Liver (tissue), 3 donors: ENCODE data around the gene MSH5.

ENCODE experiments used
- CTCF ChIP-seq: fragments of 150-350 bp; IDR thresholded peaks from 2 replicates; pipeline ENCODE4 v1.5.1; 2017; ENCODE audit warnings: improper control_type of control experiment, low read depth, low read length; ENCODE audit not compliant: missing input control
- FOXA1 ChIP-seq: IDR thresholded peaks from 2 replicates; pipeline ENCODE4 v1.6.1; 2016; ENCODE audit warnings: antibody characterized with exemption
- GABPA ChIP-seq, 2 donors: IDR thresholded peaks in 1 of 2; conservative IDR thresholded peaks in 1 of 2; 2 replicates each; pipeline ENCODE4 v1.6.1; 2016; ENCODE audit warnings: antibody characterized with exemption in 2 of 2, mild to moderate bottlenecking in 1 of 2, moderate library complexity in 1 of 2
- RAD21 ChIP-seq, 2 donors: IDR thresholded peaks; 2 replicates each; pipeline ENCODE4 v1.6.1; 2016; ENCODE audit warnings: antibody characterized with exemption in 2 of 2, mild to moderate bottlenecking in 2 of 2
- REST ChIP-seq: IDR thresholded peaks from 2 replicates; pipeline ENCODE4 v1.6.1; 2016; ENCODE audit warnings: antibody characterized with exemption, mild to moderate bottlenecking
- RXRA ChIP-seq, 2 donors: IDR thresholded peaks; 2 replicates each; pipeline ENCODE4 v1.6.1; 2017 to 2018; ENCODE audit warnings: antibody characterized with exemption in 2 of 2, mild to moderate bottlenecking in 1 of 2
- SP1 ChIP-seq: IDR thresholded peaks from 2 replicates; pipeline ENCODE4 v1.6.1; 2018; ENCODE audit warnings: antibody characterized with exemption, mild to moderate bottlenecking
- TAF1 ChIP-seq: conservative IDR thresholded peaks from 2 replicates; pipeline ENCODE4 v1.6.1; 2016; ENCODE audit warnings: antibody characterized with exemption, mild to moderate bottlenecking
- YY1 ChIP-seq: IDR thresholded peaks from 2 replicates; pipeline ENCODE4 v1.6.1; 2016; ENCODE audit warnings: antibody characterized with exemption, mild to moderate bottlenecking
- TF ChIP-seq, protein P1 (sequence below): IDR thresholded peaks from 2 replicates; pipeline ENCODE4 v1.6.1; 2016; ENCODE audit warnings: antibody characterized with exemption
- TF ChIP-seq, protein P2 (sequence below): IDR thresholded peaks from 2 replicates; pipeline ENCODE4 v1.6.1; 2016; ENCODE audit warnings: antibody characterized with exemption
- donor health status: healthy.
- donor health status: healthy.

DNA sequence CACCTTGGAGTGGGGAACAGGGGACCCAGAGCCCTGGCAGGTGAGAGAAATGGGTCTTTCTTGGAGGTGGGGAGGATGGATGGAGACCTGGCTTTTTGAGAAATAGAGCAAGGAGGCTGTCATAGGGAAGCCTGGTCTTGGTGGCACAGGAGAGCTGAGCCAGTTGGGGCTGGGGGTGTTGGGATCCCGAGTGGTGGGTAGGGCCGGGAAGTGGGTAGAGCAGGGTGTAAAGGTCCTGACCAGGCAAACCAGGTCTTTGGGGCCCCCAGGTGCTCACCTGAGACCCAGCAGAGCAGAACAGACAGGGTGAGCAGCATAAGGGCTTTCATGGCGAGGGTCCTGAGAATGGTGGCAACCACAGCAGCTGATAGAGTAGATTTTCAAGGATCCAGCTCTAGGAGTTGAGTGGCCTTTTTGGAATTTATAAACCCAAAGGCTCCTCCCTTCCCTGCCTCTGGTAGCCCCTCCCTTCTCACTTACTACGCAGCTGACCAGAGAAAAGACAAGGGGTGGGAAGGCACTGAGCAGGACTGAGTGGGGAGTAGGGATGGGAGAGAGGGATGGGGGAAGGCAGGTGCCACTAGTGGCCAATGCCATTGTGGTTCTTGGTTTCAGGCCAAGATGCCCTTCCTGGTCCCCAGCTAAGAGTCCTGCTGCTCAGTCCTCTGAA is 18.3 kb upstream of the MSH5 start, which contains the start of gene LY6G6C:
- TF ChIP-seq CTCF (no peak), TAF1 (no peak), REST (no peak), RAD21 (IDR thresholded peaks at IDR 0.05) (no peak), SP1 (no peak), GABPA (IDR thresholded peaks at IDR 0.05 in 1 of 2, conservative IDR thresholded peaks at IDR 0.05 in 1 of 2) (no peak), RXRA (IDR thresholded peaks at IDR 0.05) (no peak), YY1 (no peak), FOXA1 (no peak)
- TF ChIP-seq, protein P1, sequence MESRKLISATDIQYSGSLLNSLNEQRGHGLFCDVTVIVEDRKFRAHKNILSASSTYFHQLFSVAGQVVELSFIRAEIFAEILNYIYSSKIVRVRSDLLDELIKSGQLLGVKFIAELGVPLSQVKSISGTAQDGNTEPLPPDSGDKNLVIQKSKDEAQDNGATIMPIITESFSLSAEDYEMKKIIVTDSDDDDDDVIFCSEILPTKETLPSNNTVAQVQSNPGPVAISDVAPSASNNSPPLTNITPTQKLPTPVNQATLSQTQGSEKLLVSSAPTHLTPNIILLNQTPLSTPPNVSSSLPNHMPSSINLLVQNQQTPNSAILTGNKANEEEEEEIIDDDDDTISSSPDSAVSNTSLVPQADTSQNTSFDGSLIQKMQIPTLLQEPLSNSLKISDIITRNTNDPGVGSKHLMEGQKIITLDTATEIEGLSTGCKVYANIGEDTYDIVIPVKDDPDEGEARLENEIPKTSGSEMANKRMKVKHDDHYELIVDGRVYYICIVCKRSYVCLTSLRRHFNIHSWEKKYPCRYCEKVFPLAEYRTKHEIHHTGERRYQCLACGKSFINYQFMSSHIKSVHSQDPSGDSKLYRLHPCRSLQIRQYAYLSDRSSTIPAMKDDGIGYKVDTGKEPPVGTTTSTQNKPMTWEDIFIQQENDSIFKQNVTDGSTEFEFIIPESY, result no peak
- TF ChIP-seq, protein P2, sequence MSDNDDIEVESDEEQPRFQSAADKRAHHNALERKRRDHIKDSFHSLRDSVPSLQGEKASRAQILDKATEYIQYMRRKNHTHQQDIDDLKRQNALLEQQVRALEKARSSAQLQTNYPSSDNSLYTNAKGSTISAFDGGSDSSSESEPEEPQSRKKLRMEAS, result no peak
